Measurements from ENCODE around the gene CYP4F3. TPM values are rescaled to one million over a fixed set of nuclear protein-coding genes. Genes with fewer than 3 reads are reported as not detected.
"Not testable (repeated sequence)": the region's sequence is repeated elsewhere in the genome, so short reads cannot be mapped to it uniquely, and the experiment has no call there.

Gene CYP4F3
- polyA plus RNA-seq, 2 donors = 11.6 to 17.1 TPM

DNA sequence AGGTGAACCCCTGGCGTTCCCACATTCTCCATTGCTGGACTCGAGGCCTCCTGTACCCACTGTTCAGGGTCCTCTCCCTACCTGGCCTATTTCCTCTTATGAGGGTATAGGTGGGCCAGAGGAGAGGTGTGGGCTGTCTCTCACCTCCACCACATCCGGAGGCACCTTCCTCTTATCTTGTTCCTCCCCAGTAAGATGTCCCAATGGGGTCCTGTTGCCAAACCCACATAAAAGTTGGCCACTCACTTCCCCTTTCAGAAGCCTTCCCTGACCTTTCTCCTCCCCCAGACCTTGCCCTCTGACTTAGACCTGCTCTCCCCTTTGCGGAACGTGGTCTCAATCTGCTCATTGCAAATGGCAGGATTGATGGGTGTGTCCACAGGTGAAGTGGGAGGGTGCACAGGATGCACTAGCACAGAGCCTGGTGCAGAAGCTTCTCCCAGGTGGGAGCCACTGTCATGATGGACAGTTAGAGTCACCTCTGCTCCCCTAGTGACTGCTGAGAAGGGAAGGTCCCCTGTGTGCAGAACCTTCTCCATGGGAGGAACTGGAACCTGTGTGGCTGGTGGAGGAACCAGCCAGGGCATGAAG is 1.3 kb downstream of the CYP4F3 start:
- Histone ChIP-seq H3K4me3 (ENCODE audit: low read depth in 1 of 2, low read length in 2 of 2) (peak overlapping the region; percentile 17 to 20), H3K9me3 (ENCODE audit: control insufficient read depth in 2 of 2, insufficient read depth in 1 of 2, low read depth in 1 of 2, low read length in 1 of 2) (no peaks in the 10 kb centered on the region), H3K36me3 (ENCODE audit: control insufficient read depth in 2 of 2, insufficient read depth in 2 of 2, low read length in 1 of 2) (peaks cover 0 to 2% of the 10 kb centered on the region in 2 donors), H3K27ac (ENCODE audit: low read depth in 2 of 2, low read length in 1 of 2) (peak overlapping the region; percentile 90 to 97), H3K27me3 (ENCODE audit: control insufficient read depth in 1 of 2, insufficient read depth in 2 of 2, low read length in 2 of 2) (no peaks in the 10 kb centered on the region), H3K4me1 (ENCODE audit: control insufficient read depth in 2 of 2, insufficient read depth in 2 of 2, low read length in 1 of 2) (peaks cover 8 to 21% of the 10 kb centered on the region in 2 donors)
- 76 to 77% methylated on average over 5 of the region's 5 CpGs for WGBS, 2 donors

DNA sequence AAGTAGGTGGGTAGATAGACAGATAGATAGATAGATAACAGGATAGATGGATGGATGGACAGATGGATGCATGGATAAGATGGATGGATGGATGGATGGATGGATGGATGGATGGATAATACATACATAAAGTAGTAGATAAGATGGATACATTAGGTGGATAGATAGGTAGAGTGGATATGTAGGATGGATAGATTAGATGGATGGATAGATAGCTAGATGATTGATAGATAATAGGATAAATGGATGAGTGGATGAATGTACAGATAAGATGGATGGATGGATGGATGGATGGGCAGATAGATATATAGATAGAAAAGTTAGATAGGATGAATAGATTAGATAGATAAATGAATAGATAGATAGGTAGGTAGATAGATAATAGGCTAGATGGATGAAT is 2.1 kb downstream of the CYP4F3 start:
- Histone ChIP-seq H3K9me3 (ENCODE audit: control insufficient read depth in 2 of 2, insufficient read depth in 1 of 2, low read depth in 1 of 2, low read length in 1 of 2) (no peaks in the 10 kb centered on the region), H3K4me1 (ENCODE audit: control insufficient read depth in 2 of 2, insufficient read depth in 2 of 2, low read length in 1 of 2) (peaks cover 8 to 21% of the 10 kb centered on the region in 2 donors), H3K27ac (ENCODE audit: low read depth in 2 of 2, low read length in 1 of 2) (no peak overlapping the region), H3K27me3 (ENCODE audit: control insufficient read depth in 1 of 2, insufficient read depth in 2 of 2, low read length in 2 of 2) (no peaks in the 10 kb centered on the region), H3K36me3 (ENCODE audit: control insufficient read depth in 2 of 2, insufficient read depth in 2 of 2, low read length in 1 of 2) (peaks cover 2 to 5% of the 10 kb centered on the region in 2 donors), H3K4me3 (ENCODE audit: low read depth in 1 of 2, low read length in 2 of 2) (no peak overlapping the region)

DNA sequence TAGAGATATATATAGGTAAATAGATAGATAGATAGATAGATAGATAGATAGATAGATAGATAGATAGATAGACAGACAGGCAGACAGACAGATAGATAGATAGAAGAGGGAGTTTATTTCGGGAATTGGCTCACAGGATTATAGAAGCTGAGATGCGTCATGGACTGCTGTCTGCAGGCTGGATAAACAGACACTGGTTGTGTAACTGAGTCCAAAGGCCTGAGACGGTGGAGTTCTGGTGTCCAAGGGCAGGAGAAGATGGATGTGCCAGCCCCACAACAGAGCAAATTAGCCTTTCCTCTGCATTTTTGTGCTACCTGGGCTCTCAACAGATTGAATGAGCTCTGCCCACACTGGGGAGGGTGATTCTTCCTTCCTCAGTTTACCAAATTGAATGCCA is 2.7 kb downstream of the CYP4F3 start:
- peaks cover 8 to 21% of the 10 kb centered on the region in 2 donors for H3K4me1 ChIP-seq (ENCODE audit: control insufficient read depth in 2 of 2, insufficient read depth in 2 of 2, low read length in 1 of 2)
- H3K36me3 ChIP-seq (ENCODE audit: control insufficient read depth in 2 of 2, insufficient read depth in 2 of 2, low read length in 1 of 2) = peaks cover 2 to 5% of the 10 kb centered on the region in 2 donors
- H3K27me3 ChIP-seq (ENCODE audit: control insufficient read depth in 1 of 2, insufficient read depth in 2 of 2, low read length in 2 of 2) = no peaks in the 10 kb centered on the region
- 74 to 77% methylated on average over 3 of the region's 3 CpGs for WGBS, 2 donors
- no peak overlapping the region for H3K4me3 ChIP-seq (ENCODE audit: low read depth in 1 of 2, low read length in 2 of 2)
- H3K27ac ChIP-seq (ENCODE audit: low read depth in 2 of 2, low read length in 1 of 2) = no peak overlapping the region
- H3K9me3 ChIP-seq (ENCODE audit: control insufficient read depth in 2 of 2, insufficient read depth in 1 of 2, low read depth in 1 of 2, low read length in 1 of 2) = no peaks in the 10 kb centered on the region

DNA sequence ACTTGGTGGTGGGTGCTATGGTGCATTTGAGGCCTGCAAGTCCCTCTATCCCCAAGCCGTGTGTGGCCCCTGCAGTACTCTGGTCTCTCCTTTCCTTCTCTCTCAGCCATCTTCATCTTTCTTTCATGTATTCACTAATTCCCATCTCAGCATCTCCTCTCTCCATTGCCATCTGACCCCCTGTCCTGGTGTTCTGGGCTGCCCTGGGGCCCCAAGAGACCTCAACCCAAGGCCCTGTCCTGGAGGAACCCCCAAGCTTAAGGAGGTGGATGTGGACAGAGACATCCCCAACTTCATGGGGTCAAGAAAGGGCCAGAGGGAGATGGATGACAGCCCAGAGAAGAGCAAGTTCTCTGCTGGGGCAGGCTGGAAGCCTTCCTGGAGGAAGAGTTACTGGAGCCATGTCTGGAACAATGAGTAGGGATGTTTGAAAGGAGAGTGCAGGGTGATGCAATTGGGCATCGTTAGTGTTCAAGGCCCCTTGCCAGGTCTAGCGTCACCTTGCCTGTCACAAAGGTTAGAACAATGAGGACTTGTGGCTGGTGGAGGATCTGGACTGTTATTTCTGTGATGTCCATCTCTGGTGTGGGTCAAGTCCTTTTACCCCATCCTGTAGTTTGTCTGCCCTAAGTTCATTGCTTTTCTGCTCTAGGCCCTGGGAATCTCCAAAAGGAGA is 3.5 kb downstream of the CYP4F3 start:
- 81 to 84% methylated on average over 3 of the region's 3 CpGs for WGBS, 2 donors
- Histone ChIP-seq H3K27me3 (ENCODE audit: control insufficient read depth in 1 of 2, insufficient read depth in 2 of 2, low read length in 2 of 2) (no peaks in the 10 kb centered on the region), H3K27ac (ENCODE audit: low read depth in 2 of 2, low read length in 1 of 2) (no peak overlapping the region), H3K4me1 (ENCODE audit: control insufficient read depth in 2 of 2, insufficient read depth in 2 of 2, low read length in 1 of 2) (peaks cover 8 to 21% of the 10 kb centered on the region in 2 donors), H3K36me3 (ENCODE audit: control insufficient read depth in 2 of 2, insufficient read depth in 2 of 2, low read length in 1 of 2) (peaks cover 2 to 5% of the 10 kb centered on the region in 2 donors), H3K9me3 (ENCODE audit: control insufficient read depth in 2 of 2, insufficient read depth in 1 of 2, low read depth in 1 of 2, low read length in 1 of 2) (no peaks in the 10 kb centered on the region), H3K4me3 (ENCODE audit: low read depth in 1 of 2, low read length in 2 of 2) (no peak overlapping the region)

DNA sequence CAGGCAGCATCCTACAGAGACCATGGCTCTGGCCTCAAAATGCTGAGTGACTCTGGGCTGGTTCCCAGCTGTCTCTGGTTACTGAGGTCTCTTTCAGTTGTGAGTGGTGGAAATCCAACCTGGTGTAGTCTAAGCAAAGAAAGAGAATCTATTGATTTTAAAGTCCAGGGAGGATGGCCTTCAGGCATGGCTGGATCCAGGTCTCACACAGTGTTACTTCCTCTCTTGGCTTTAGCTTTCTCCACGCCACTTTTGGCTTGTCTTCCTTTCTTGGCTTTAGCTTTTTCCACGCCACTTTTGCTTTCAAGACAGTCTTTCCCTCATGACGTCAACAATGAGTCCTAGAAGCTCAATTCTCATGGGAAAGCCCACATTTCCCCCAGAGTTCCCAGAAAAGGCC is 4.1 kb downstream of the CYP4F3 start:
- peaks cover 8 to 16% of the 10 kb centered on the region in 2 donors for H3K4me1 ChIP-seq (ENCODE audit: control insufficient read depth in 2 of 2, insufficient read depth in 2 of 2, low read length in 1 of 2)
- peaks cover 2 to 5% of the 10 kb centered on the region in 2 donors for H3K36me3 ChIP-seq (ENCODE audit: control insufficient read depth in 2 of 2, insufficient read depth in 2 of 2, low read length in 1 of 2)
- H3K4me3 ChIP-seq (ENCODE audit: low read depth in 1 of 2, low read length in 2 of 2) = no peak overlapping the region
- 73 to 74% methylated on average over 3 of the region's 3 CpGs for WGBS, 2 donors
- H3K9me3 ChIP-seq (ENCODE audit: control insufficient read depth in 2 of 2, insufficient read depth in 1 of 2, low read depth in 1 of 2, low read length in 1 of 2) = no peaks in the 10 kb centered on the region
- no peaks in the 10 kb centered on the region for H3K27me3 ChIP-seq (ENCODE audit: control insufficient read depth in 1 of 2, insufficient read depth in 2 of 2, low read length in 2 of 2)
- no peak overlapping the region for H3K27ac ChIP-seq (ENCODE audit: low read depth in 2 of 2, low read length in 1 of 2)

DNA sequence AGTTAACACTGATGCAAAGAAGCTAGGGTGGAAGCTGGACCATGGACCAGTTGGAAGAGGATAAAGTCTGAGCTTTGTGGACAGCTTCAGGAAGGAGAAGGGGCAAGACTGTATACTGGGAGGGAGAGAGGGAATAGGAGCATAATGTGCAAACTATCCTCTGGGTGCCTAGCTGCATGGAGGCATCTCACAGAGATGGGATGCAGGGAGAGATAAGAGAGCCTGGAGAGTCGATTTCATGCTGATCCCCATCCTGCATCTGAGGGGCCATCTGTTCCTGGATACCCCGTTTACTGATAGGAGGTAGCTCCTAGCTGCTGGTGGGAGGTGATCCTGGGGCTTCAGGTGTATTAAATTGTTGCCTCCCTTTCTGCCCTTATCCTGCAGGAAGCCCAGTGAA is 8.8 kb downstream of the CYP4F3 start:
- Histone ChIP-seq H3K4me1 (ENCODE audit: control insufficient read depth in 2 of 2, insufficient read depth in 2 of 2, low read length in 1 of 2) (peaks cover 0 to 2% of the 10 kb centered on the region in 2 donors), H3K27ac (ENCODE audit: low read depth in 2 of 2, low read length in 1 of 2) (no peak overlapping the region), H3K9me3 (ENCODE audit: control insufficient read depth in 2 of 2, insufficient read depth in 1 of 2, low read depth in 1 of 2, low read length in 1 of 2) (no peaks in the 10 kb centered on the region), H3K27me3 (ENCODE audit: control insufficient read depth in 1 of 2, insufficient read depth in 2 of 2, low read length in 2 of 2) (no peaks in the 10 kb centered on the region), H3K4me3 (ENCODE audit: low read depth in 1 of 2, low read length in 2 of 2) (no peak overlapping the region), H3K36me3 (ENCODE audit: control insufficient read depth in 2 of 2, insufficient read depth in 2 of 2, low read length in 1 of 2) (peaks cover 5 to 7% of the 10 kb centered on the region in 2 donors)
- WGBS, 2 donors = 56 to 70% methylated on average over 2 of the region's 2 CpGs

DNA sequence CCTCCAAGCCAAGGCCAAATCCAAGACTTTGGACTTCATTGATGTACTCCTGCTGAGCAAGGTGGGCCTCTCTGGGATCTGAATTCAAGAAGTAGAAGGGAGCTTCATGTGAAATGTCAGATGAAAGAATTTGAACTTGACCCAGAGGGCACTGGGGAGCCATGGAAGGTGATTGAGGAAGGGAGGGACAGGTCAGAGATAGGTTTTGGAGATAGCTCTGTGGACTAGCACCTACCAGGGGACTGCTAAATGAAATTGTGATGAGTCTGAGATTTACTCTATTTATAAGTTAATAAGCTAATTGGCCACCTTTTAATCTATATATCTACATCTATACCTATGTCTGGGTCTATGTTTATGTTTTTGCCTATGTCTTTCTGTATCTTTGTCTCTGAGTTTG is 9.4 kb downstream of the CYP4F3 start:
- not testable (repeated sequence) for H3K27me3 ChIP-seq (ENCODE audit: control insufficient read depth in 1 of 2, insufficient read depth in 2 of 2, low read length in 2 of 2); H3K4me3 ChIP-seq (ENCODE audit: low read depth in 1 of 2, low read length in 2 of 2); H3K27ac ChIP-seq (ENCODE audit: low read depth in 2 of 2, low read length in 1 of 2); H3K36me3 ChIP-seq (ENCODE audit: control insufficient read depth in 2 of 2, insufficient read depth in 2 of 2, low read length in 1 of 2); H3K9me3 ChIP-seq (ENCODE audit: control insufficient read depth in 2 of 2, insufficient read depth in 1 of 2, low read depth in 1 of 2, low read length in 1 of 2); H3K4me1 ChIP-seq (ENCODE audit: control insufficient read depth in 2 of 2, insufficient read depth in 2 of 2, low read length in 1 of 2)

DNA sequence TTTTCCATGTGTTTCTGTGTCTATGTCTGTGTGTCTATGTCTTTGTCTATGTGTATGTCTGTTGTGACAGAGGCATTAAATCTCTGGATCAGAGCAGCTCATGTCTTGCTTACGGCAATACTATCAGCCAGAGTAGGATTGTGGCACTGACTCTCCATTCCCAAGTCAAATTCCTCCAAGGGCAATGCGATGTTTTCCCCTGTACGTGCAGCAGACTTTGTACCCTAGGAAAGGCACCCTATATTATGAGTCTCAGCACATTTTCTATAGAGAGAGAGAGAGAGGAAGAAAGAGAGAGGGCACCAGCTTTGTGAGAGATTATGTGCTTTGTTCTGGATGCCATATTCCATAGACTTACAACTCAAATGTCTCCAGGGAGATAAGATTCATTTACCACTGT is 11.1 kb downstream of the CYP4F3 start:
- H3K27ac ChIP-seq (ENCODE audit: low read depth in 2 of 2, low read length in 1 of 2) = no peak overlapping the region
- H3K9me3 ChIP-seq (ENCODE audit: control insufficient read depth in 2 of 2, insufficient read depth in 1 of 2, low read depth in 1 of 2, low read length in 1 of 2) = no peaks in the 10 kb centered on the region
- peaks cover 5 to 7% of the 10 kb centered on the region in 2 donors for H3K36me3 ChIP-seq (ENCODE audit: control insufficient read depth in 2 of 2, insufficient read depth in 2 of 2, low read length in 1 of 2)
- no peaks in the 10 kb centered on the region for H3K4me1 ChIP-seq (ENCODE audit: control insufficient read depth in 2 of 2, insufficient read depth in 2 of 2, low read length in 1 of 2)
- WGBS, 2 donors = 67 to 87% methylated on average over 3 of the region's 3 CpGs
- H3K27me3 ChIP-seq (ENCODE audit: control insufficient read depth in 1 of 2, insufficient read depth in 2 of 2, low read length in 2 of 2) = no peaks in the 10 kb centered on the region
- no peak overlapping the region for H3K4me3 ChIP-seq (ENCODE audit: low read depth in 1 of 2, low read length in 2 of 2)

DNA sequence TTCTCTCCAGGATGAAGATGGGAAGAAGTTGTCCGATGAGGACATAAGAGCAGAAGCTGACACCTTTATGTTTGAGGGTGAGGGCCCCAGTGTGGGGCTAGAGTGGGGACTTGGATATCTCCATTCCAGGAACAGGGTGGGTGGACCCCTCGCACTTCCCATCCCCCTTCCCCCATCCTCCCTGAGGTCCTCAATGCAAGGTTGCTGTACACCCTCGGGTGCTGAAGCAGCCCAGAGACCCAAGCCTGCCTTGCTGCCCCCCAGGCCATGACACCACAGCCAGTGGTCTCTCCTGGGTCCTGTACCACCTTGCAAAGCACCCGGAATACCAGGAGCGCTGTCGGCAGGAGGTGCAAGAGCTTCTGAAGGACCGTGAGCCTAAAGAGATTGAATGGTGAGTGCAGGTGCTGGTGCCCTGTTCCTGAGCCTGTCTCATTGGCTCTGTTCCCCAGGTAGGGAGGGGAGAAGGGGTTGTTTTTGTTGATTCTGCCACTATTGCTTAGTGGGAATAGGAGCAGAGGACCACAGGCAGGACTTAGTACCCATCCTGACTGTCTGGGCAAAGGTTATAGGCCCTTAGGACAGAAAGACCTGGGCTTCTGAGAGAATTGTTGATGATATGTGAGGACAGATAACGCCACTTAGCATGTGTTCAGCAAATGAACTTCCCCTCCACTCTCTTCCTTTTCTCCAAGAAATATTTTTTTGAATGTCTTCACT is 12.0 kb downstream of the CYP4F3 start:
- Histone ChIP-seq H3K4me3 (ENCODE audit: low read depth in 1 of 2, low read length in 2 of 2) (no peak overlapping the region), H3K27ac (ENCODE audit: low read depth in 2 of 2, low read length in 1 of 2) (no peak overlapping the region), H3K36me3 (ENCODE audit: control insufficient read depth in 2 of 2, insufficient read depth in 2 of 2, low read length in 1 of 2) (peaks cover 1 to 7% of the 10 kb centered on the region in 2 donors), H3K4me1 (ENCODE audit: control insufficient read depth in 2 of 2, insufficient read depth in 2 of 2, low read length in 1 of 2) (no peaks in the 10 kb centered on the region), H3K9me3 (ENCODE audit: control insufficient read depth in 2 of 2, insufficient read depth in 1 of 2, low read depth in 1 of 2, low read length in 1 of 2) (no peaks in the 10 kb centered on the region), H3K27me3 (ENCODE audit: control insufficient read depth in 1 of 2, insufficient read depth in 2 of 2, low read length in 2 of 2) (no peaks in the 10 kb centered on the region)
- 75 to 78% methylated on average over 8 of the region's 8 CpGs for WGBS, 2 donors
